GM21367 (cell line): Measurements from ENCODE around the gene GNG12.
A peak's percentile ranks its signal among the peaks of the same experiment; 100 is the strongest.

ENCODE experiments used
- ATAC-seq: cut with Tn5 transposase; IDR thresholded peaks from one replicate; pipeline ENCODE4 v1.9.1; 2021; ENCODE audit not compliant: unreplicated experiment

Gene GNG12

DNA sequence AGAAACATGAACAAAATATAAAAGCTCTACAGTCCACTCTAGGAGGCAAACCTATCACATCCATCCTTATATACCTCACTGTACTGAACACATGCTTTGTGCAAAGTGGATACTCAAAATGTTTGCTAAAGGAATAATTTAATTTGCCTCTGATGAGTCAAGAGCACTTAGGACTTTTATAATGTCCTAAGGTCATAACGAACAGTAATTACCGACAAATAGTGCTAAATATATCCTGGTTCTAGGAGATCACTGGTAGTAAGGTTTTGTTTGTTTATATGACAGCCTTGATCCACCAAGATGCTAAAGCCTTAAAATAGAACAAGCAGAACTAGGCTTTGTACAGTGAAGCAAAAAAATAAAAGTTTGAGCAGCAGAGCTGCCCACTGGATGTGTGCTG lies 77.6 kb downstream of the GNG12 start:
- no peak for ATAC-seq

DNA sequence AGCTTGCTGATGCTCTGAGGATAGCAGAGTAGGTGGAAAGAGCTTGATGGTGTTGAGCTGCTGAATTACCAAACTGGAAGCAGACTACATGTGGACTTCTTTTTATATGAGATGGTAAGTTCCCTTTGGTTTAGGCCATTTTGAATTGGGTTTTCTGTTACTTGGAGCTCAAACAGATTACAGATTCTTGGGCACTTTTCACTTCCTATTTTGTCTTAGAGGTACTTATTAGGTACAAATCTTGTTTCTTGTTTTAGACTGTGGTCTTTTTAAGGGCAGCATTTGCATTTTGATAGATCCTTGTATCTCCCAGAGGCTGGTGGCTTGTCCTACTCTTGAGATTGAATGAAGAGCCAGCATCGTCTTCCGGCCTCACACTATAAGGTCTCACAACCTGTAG lies 78.1 kb downstream of the GNG12 start:
- ATAC-seq: no peak

DNA sequence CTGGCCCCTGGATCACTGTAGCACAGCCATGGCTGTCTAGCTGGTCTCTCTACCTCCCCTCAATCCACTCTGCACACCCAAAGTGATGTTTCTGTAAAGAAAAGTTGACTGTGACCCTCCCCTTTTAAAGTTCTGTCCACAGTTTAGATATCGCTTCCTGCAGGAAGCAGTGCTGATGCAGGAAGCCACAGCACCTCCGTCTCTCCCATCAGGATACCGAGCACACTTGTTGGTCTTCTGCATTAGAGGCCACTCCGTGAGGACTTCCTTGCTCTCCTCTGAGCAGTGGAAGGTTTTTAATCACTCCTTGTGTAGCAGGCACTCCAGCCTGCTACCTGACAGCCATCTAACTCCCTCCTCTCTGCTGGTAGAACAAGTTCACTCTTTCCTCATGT lies 78.7 kb downstream of the GNG12 start:
- ATAC-seq: no peak

DNA sequence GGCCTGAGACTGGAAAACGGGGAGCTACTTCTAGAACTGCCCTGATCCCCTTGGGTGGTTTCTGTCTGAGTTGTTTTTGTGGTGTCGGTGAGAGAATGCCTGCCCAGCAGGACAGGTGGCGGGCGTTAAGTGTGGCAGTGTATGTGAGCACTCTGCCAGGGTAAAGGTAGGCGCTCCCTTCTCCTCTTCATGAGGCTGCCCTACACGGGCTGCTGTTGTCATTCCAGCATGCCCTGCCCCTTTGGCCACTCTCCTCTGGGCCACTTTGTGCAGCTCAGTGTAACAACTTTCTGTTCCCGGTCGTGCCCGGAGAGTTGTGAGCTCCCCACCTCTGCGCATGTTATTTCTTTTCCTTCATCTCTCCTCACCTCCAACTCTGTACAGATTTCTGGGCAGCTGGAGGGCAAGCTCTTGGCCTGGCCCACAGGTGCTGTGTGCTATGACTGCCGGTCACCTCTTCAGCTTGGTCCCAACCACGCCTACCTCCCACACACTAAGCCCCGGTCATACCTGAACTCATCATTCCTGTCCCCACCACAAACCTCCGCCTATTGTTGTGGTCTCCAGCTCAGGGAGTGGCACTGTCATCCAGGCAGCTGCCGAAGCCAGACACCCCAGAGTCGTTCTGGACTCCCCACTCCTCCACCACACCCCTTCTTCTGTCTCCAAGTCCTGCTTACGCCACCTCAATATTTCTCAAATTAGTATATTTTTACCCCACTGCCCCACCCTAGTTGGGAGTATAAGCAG lies 79.3 kb downstream of the GNG12 start:
- ATAC-seq: no peak

DNA sequence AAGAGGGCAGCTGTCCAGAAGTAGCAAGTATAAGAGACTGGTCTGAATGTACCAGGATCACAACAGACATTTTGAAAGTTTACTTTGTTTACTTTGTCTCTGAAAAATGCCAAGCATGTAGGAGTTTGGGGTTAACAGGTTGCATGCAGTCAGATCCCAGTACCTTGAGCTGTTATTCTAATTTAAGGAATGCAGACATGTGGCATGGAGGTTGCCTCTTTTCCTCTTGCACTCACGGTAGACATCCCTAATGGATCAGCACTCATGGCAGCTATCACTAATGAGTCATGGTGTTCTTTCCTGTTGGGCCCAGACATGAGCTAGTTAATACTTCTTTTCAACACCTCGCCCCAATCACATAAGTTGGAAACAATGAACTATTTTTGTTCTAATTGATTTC lies 81.0 kb downstream of the GNG12 start:
- ATAC-seq: no peak

DNA sequence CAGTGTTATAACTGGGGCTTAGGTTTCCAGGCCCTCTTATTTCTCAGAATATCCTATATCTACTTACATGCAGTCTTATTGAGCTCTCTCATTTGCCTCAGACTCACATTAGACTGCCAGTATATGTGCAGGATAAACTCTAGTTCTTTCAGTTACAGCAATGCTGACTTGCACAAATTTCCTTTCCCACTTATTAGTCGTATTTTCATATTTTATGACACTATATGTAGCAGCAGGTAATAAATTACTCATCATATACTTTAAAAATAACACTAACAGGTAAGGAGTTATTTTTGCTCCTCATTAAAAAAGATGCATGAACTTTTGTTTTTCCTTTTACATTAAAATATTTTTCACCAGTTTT lies 82.6 kb downstream of the GNG12 start:
- ATAC-seq: no peak

DNA sequence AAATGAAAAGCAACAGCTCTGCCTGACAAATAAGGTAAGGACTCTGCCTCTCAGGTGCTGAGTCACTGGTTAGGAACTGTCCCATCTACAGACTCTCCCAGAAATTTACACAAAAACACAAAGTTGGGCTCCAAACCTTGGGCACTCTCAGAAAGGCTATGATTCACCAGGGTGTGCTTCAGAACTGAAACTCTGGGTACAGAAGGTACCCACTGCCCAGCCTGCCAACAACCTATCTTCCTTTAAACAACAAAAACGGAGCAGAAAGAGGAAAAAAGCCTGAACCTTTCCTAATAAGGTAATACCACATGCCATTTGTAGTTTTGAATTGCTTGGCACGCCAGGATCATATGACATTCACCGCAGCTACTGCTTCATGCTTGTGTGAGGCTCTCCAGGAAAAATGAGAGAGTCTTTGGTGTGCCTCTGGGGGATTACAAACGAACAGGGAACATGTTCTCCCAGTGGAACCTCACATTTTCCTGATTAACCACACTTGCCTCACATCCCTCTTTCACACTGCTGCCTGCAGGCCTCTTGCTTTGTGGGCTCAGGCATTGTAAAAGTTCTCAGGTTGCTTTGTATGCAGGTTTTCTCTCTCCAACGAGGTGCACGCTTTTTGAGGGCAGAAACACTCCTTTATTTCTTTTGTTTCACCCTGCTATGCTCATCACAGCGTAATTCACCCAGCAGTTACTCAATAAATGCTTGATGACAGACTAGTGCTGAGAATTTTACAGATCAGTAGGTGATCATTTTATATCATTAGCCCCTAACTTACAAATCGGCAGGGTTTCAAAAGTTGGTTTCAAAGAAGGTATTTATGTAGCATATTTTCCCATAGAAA lies 83.2 kb downstream of the GNG12 start:
- no peak for ATAC-seq

DNA sequence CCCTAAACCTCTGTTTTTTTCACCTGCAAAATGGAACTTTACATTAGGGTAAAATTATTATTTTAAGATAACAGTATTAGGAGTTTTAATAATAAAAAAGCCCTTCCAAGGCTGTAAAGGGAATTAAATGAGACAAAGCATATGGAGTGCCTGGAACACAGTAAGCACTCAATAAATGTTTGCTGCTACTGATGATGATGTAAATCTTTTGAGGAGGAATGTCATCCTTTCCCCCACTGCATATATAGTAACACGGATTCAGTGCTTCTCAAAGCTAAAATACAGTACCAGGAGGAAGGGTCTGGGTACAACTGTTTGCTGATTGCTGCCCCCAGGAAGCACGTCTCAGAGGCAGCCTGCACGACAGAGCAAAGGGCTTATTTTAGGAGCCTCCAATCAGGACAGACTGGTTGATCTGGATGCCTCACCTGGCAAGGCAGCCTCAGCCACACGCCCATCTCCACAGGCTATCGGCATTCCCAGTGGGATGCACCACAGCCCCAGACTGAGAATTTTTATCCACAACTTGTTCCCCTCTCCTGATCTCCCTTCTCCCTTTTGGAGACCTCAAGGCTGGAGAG lies 83.9 kb downstream of the GNG12 start:
- ATAC-seq: no peak

DNA sequence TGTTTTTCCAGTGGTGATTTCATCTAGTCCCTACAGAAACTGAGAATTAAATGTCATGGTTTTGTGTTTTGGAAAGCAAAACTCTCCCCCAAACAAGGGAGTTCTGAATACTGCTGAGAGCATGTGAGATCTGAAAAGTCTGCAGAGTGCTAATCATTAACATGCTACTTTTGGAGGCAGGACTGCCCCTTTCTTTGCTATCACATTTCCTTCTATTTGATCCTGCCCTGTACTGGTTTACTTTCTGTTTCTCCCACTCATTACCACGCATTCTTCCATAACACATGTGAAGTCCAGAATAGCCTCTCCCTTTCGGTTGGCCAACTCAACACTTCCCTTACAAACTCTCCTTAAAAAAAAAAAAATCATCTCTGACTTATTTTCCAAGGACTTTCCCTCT lies 84.6 kb downstream of the GNG12 start:
- peak; percentile 91 for ATAC-seq

DNA sequence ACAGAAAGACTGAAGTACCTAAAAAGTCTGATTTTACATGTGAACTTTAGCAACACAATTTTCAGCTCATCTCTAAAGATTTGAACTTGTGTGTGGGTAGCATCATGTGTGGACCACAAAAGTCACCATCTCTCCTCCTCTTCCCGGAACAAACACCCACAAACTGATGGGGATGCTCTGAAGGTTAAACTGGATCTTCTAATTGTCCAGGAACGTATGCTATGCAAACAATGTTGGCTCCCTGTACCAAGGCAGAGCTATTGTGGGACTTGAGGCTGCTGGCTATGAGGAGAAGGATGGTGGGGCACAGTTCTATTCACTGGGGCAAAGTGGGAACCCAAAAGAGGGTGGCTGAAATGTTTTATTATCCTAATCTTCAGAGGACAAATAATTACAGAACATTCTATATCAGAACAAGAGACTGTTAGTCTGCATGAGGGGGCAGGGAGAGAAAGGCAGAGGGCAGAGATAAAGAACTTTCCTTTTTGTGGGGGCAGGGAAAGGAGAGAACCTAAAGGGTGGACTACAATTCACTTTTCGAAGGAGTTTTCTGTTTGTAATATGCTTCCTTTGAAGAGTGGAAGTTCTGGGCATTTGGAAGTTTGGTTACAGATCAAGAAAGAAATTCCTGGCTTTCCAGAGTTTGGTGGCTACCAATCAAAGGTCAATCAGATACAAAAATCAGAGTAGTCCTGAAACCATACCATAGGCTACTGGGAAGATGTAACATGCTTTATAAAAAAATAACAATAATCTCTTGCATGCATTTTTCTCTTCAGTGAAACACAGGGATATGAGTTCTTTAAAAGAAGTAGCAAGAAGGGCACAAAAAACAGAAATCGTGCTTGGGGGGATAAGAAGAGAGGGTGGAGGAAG lies 85.4 kb downstream of the GNG12 start:
- ATAC-seq: no peak

DNA sequence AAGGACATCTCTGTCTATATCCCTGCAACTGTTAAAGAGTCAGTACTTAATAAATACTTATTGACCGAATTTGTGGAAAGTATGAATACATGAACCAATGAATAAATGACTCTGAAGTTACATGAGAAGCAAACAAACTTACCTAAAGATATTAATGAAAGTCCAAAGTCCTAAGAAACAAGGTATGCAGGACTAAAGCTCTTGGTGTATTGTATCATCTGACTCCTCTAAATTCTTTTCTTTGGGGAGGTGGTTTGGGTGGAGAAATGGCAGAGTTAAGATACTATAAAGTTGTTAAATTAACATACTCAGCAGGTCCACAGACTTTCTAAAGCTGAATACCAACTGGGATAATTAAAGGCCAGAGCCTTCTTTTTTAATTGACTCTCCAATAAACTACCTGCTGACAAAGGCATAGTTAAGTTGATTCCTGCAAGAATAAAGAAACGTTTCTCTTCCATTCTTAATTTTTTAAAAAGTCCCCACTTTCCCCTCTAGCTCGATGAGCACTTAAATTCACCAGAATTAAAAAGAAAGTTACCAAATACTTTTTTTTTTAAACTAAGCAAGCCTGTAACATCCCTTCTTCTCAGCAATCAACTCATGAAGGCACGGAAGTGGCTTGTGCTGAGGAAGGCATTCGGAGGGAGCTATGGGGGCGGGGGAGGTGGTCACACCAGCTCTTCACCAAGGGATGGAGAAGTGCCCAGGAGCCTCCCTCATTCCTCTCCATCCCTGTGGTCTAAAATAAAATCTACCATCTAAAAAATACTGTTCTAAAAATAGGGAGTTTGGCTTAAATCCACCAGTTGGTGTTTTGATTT lies 87.2 kb downstream of the GNG12 start:
- ATAC-seq: no peak

DNA sequence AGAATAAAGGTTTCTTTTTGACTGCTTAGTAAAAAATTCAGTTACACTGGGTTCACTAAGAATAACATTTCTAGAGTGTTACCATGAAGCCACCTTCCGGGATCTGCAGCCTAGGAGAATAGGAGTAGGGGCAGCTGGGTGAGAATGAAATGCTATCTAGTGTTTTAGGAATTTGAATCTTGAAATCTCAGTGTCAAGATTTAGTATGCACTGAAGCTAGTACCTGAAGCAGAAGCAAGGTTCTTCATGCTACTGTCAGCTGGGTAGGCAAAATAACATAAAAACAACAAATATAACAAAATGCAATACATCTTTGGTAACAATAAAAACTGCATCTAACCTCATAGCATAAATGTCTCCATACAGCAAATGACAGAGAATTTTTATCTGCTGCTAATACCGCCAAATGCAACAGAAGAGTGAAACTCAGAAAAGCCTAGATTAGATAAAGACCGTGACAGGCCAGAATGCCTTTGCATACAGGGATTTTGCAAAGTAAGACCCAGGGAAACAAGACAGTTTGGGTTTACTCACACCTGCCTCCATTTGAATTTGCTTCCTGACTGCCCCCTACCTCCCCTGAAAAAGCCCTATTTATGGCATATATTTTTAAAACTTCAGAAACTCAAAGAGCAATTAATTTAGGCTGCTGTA lies 90.1 kb downstream of the GNG12 start:
- no peak for ATAC-seq

DNA sequence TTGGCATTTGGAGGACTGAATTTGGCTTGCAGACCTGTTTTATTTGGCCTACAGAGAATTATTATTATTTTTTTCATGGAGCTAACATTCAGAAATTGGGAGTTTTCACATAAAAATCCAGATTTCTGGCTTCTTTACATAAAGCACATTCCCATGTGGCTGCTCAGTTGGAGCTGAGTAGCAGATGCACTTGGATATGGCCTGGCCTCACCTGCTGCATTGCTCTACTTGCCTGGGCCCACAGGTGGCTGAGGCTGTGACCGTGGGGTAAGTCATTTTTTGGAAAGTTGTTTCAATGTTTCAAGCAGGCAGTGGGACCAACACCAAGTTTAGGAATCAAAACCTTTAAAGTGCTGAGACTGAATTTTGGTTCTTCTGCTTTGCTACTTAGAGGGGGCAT lies 91.5 kb downstream of the GNG12 start:
- ATAC-seq: no peak

DNA sequence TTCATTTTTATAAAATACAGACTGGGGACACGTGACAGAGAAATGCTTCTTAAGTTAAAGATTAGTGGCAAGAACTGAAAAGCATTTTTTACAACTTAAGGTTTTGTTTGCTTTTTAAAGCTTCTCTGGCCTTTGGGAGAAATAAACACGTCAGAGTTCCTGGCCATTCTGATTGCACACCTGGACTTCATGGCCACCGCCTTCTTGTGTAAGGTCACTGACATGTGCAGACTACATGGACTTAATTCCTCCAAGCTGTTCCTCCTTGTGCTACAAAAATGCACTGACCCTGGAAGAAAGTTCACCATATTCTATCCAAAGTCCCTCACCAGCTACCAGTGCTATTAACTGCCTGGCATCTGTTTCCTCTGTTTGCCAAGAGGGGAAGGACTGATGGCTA lies 92.1 kb downstream of the GNG12 start:
- ATAC-seq: no peak

DNA sequence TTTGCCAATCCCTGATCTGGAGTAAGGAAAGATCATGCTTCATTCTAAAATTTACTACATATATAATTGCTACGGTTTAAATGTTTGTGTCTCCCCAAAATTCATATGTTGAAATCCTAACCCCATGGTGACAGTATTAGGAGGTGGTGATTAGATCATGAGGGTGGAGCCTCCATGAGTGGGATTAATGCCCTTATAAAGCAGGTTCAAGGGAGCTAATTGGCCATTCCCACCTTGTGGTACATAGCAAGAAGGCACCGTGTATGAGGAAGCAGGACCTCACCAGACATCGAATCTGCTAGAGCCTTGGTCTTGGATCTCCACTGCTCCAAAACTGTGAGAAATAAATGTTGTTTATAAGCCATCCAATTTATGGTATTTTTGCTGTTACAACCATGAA lies 92.7 kb downstream of the GNG12 start:
- ATAC-seq: no peak

DNA sequence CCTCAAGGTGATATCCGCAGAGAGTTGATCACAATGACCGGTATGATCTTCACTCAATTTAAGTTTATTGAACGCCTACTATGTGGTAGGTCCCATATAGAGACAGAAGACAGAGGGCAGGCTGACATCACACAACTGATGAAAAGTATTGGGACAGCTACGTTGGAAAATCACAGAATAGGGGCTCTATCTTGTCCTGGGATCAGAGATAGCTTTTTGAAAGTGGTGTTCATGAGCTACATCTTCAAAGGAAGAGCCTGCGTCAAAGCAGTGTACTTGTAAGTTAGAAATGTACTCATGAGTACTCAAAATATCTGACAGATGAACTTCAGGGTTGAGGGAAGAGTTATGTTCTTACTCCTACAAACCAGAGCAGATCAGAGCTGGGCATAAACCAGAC lies 93.9 kb downstream of the GNG12 start:
- ATAC-seq: no peak

DNA sequence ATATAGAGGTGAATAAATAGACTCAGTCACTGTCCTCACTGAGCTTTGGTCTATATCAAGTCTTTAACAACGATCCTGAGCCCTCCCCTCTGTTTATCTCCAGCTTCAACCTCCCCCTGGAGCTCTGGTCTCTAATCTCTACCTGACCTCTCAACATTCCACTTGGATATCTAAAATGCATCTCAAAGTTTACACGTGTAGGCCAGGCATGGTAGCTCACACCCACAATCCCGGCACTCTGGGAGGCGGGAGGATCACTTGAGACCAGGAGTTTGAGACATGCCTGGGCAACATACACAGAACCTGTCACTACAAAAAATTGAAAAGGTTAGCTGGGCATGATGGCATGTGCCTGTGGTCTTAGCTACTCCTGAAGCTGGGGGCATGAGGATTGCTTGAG lies 94.9 kb downstream of the GNG12 start:
- ATAC-seq: no peak

DNA sequence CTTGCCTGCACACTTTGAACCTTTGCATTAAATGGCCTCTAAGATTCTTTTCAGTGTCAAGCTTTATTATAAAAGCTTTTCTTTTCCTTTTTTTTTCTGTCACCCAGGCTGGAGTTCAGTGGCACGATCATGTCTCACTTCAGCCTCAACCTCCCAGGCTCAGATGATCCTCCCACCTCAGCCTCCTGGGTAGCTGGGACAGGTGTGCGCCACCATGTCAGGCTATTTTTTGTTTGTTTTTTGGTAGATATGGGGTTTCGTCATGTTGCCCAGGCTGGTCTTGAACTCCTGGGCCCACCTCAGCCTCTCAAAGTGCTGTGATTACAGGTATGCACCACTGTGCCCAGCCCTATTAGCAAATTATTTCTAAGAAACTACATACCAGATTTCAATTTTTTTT lies 95.4 kb downstream of the GNG12 start:
- ATAC-seq: no peak

DNA sequence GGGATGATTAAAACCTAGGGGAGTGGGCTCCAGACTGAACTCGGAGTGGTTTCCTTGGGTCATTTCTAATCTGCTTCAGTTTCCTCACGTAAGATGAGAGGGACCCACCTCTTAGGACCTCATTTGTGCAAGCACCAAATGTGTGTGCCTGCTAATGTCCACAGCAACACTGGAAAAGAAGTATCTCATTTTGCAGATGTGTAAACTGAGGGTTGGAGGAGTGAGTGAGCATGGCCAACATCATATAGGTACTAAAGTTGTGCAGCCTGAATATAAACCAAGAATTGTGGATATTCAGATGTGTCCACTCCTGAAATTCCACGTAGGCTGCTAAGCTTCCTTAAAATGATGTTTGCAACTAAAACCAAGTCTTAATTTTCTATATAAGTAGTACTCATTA lies 96.5 kb downstream of the GNG12 start:
- ATAC-seq: no peak
